ENCODE data around the gene KRTAP10-7. TPM values are rescaled to one million over a fixed set of nuclear protein-coding genes. Genes with fewer than 3 reads are reported as not detected.

Gene KRTAP10-7
- total RNA-seq, 3 donors from 2014 or later, result not detected

DNA sequence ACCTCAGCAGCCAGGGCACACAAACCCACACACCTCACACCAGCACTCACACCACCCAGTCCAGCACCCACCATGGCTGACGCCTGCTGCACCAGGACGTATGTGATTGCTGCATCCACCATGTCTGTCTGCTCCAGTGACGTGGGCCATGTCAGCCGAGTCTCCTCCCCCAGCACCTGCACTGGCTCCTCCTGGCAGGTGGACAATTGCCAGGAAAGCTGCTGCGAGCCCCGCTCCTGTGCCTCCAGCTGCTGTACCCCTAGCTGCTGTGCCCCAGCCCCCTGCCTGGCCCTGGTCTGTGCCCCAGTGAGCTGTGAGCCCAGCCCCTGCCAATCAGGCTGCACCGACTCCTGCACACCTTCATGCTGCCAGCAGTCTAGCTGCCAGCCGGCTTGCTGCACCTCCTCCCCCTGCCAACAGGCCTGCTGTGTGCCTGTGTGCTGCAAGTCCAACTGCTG lies 11.7 kb downstream of the KRTAP10-7 start, which contains the start of gene KRTAP10-8:
TSS of gene KRTAP10-8 (plus strand) at position 51 of the 458 bp plus-strand sequence. CDS start at position 73, 22 bp downstream.
- ATAC-seq (no peak), DNase-seq (no peak)
- no peaks in the 10 kb centered on the region for H3K36me3 ChIP-seq (ENCODE audit: low read depth)
- H3K9me3 ChIP-seq, result peaks cover 13% of the 10 kb centered on the region
- TF ChIP-seq, protein P1, sequence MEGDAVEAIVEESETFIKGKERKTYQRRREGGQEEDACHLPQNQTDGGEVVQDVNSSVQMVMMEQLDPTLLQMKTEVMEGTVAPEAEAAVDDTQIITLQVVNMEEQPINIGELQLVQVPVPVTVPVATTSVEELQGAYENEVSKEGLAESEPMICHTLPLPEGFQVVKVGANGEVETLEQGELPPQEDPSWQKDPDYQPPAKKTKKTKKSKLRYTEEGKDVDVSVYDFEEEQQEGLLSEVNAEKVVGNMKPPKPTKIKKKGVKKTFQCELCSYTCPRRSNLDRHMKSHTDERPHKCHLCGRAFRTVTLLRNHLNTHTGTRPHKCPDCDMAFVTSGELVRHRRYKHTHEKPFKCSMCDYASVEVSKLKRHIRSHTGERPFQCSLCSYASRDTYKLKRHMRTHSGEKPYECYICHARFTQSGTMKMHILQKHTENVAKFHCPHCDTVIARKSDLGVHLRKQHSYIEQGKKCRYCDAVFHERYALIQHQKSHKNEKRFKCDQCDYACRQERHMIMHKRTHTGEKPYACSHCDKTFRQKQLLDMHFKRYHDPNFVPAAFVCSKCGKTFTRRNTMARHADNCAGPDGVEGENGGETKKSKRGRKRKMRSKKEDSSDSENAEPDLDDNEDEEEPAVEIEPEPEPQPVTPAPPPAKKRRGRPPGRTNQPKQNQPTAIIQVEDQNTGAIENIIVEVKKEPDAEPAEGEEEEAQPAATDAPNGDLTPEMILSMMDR (IDR thresholded peaks at IDR 0.05), result no peak
- H3K4me1 ChIP-seq (ENCODE audit: low read depth), result no peaks in the 10 kb centered on the region
- no peak within 1 kb of the TSS for H3K4me3 ChIP-seq
- intact Hi-C loops (cut with DNase I, micrococcal nuclease), result no loop called here

DNA sequence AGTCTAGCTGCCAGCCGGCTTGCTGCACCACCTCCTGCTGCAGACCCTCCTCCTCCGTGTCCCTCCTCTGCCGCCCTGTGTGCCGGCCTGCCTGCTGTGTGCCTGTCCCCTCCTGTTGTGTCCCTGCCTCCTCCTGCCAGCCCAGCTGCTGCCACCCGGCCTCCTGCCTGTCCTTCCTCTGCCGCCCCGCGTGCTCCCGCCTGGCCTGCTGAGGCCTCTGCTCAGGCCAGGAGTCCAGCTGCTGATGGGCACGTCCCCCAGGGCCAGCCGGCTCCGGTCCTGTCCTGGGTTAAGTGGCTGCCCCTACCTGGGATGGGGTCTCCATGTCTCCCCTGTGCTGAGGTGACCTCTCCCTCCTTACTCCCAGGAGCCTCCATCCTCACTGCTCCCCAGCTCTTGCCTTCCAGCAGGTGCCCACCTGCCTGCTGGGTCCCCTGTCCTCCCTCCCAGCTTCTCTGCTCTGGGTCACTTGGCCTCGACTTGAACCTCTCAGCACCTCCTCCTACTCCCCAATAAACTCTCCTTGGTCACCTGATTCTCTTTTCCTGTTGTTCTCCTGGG lies 12.4 kb downstream of the KRTAP10-7 start:
- no peaks in the 10 kb centered on the region for H3K36me3 ChIP-seq (ENCODE audit: low read depth)
- intact Hi-C loops (cut with DNase I, micrococcal nuclease), result no loop called here
- DNase-seq (peak in 1 of 3 donors; percentile 42), ATAC-seq (no peak)
- H3K9me3 ChIP-seq, result peaks cover 13% of the 10 kb centered on the region
- no peaks in the 10 kb centered on the region for H3K4me1 ChIP-seq (ENCODE audit: low read depth)
- H3K4me3 ChIP-seq, result no peak overlapping the region
- TF ChIP-seq, protein P1 (IDR thresholded peaks at IDR 0.05), result no peak

DNA sequence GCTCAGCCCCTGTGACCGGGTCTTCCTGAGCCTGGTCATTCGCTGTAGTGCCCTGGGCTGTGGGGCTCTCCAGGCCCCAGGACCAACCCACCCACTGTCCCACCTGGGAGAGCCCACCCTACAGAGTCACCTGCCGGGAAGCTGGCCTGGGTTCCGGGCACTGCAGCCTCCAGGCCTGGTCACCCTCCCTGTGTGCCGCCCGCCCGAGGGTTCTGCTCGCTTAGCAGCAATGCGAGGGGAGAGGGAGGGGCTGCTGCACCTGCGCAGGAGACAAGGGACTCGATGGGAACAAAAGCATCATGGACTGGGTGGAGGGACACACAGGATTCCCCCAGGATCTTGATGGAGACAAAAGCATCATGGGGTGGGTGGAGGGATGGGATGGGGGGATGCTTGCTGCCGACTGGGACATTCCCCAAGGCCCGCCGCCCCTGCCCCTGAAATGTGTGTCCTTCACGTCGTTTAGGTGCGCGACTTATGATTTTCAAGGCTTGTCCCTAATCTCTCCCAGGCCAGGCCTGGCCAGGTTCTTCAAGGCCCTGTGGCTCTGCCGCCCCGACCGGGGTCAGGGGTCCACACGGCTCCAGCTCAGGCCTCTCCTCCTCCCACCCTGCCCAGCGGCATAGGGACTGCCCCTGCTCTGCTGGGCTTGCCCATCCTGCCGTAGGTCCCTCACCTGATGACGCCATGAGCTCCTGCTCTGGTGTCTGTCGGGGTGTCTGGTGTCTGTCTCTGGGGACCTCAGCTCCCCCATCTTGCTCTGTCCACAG lies 13.2 kb downstream of the KRTAP10-7 start:
- peak in 1 of 3 donors; percentile 38 for DNase-seq
- Histone ChIP-seq H3K4me1 (ENCODE audit: low read depth) (peaks cover under 1% of the 10 kb centered on the region), H3K36me3 (ENCODE audit: low read depth) (no peaks in the 10 kb centered on the region), H3K4me3 (no peak overlapping the region), H3K9me3 (peaks cover 13% of the 10 kb centered on the region)
- intact Hi-C loops (cut with DNase I, micrococcal nuclease), result no loop called here
- TF ChIP-seq, protein P1 (IDR thresholded peaks at IDR 0.05), result no peak
- no peak for ATAC-seq

- Histone ChIP-seq H3K36me3 (ENCODE audit: low read depth) (no peaks in the 10 kb centered on the region), H3K4me1 (ENCODE audit: low read depth) (peaks cover 4% of the 10 kb centered on the region), H3K9me3 (peaks cover 13% of the 10 kb centered on the region), H3K4me3 (no peak overlapping the region)
- ATAC-seq (no peak), DNase-seq (no peak)
- intact Hi-C loops (cut with DNase I, micrococcal nuclease), result no loop called here
- TF ChIP-seq, protein P1 (IDR thresholded peaks at IDR 0.05), result no peak
These were observed 13.8 kb downstream of the KRTAP10-7 start for GRCh38 chr21:44614161-44614631.

DNA sequence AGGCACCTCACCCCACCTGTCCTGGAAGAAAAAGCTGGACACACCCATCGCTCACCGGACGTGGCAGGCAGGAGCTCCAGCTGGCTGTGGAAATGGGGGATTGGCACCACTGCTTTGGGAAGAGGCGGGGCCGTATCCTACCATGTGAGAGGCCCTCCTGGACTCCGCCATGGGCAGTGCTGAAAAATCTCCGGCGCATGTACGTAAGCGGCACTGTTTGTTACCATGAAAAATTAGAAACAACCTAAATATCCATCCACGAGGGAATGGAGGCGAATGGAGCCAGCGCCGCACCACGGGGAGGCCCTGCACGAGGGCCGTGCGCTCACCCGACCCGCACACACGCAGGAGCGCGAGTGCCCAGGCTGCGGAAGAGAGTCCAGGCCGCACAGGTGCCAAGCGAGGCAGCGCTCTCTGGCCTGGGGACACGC lies 14.6 kb downstream of the KRTAP10-7 start:
- TF ChIP-seq, protein P1 (IDR thresholded peaks at IDR 0.05), result no peak
- H3K4me1 ChIP-seq (ENCODE audit: low read depth), result peaks cover 4% of the 10 kb centered on the region
- no peaks in the 10 kb centered on the region for H3K36me3 ChIP-seq (ENCODE audit: low read depth)
- intact Hi-C loops (cut with DNase I, micrococcal nuclease), result no loop called here
- peaks cover 13% of the 10 kb centered on the region for H3K9me3 ChIP-seq
- ATAC-seq (no peak), DNase-seq (peak in 1 of 3 donors; percentile 34)
- H3K4me3 ChIP-seq, result no peak overlapping the region

Data from mucosa of descending colon (tissue), 3 donors.